WTC11 (cell line): ENCODE results near the gene IL17RE. TPM values are rescaled to one million over a fixed set of nuclear protein-coding genes. Genes with fewer than 3 reads are reported as not detected.

Source experiments
- ATAC-seq: fragments of 200-7000 bp; cut with Tn5 transposase; 2 replicates; pipeline ENCODE4 v1.10.0; 2021; ENCODE audit warnings: mild to moderate bottlenecking, moderate library complexity
- CTCF ChIA-PET: fragments of 300-600 bp; sonication (Branson Sonifier 250); formaldehyde crosslinking; loops from one replicate; lab custom pipeline; 2021; ENCODE audit warnings: antibody characterized with exemption; lab: Charles Lee
- POLR2A ChIA-PET: fragments of 350-600 bp; sonication (Branson Sonifier 250); formaldehyde crosslinking; loops from one replicate; lab custom pipeline; 2021; ENCODE audit warnings: antibody characterized with exemption; lab: Charles Lee
- DNase-seq: peaks from one replicate; pipeline ENCODE4 v3.0.0; 2021; ENCODE audit warnings: low spot score
- H3K27ac Mint-ChIP-seq: 2 replicates; pipeline ENCODE4 v1.8.0; 2021; ENCODE audit warnings: mixed read lengths
- H3K27me3 Mint-ChIP-seq: 2 replicates; pipeline ENCODE4 v1.8.0; 2021; ENCODE audit warnings: low read depth, mild to moderate bottlenecking, moderate library complexity, mixed read lengths
- H3K36me3 Mint-ChIP-seq: 2 replicates; pipeline ENCODE4 v1.8.0; 2021; ENCODE audit warnings: mixed read lengths
- H3K4me1 Mint-ChIP-seq: 2 replicates; pipeline ENCODE4 v1.8.0; 2022; ENCODE audit warnings: mixed read lengths
- H3K4me3 Mint-ChIP-seq: 2 replicates; pipeline ENCODE4 v1.8.0; 2021; ENCODE audit warnings: mild to moderate bottlenecking, moderate library complexity, mixed read lengths
- H3K9me3 Mint-ChIP-seq: 2 replicates; pipeline ENCODE4 v1.8.0; 2021; ENCODE audit warnings: mixed read lengths
- ATF1 ChIP-seq: sonication (generic); formaldehyde crosslinking; IDR thresholded peaks from 2 replicates; pipeline ENCODE4 v1.8.1; 2023; ENCODE audit warnings: mild to moderate bottlenecking, moderate library complexity, missing genetic modification reagents
- CTCF ChIP-seq: fragments of 200-600 bp; IDR thresholded peaks from 2 replicates; pipeline ENCODE4 v1.8.0; 2022; ENCODE audit warnings: antibody characterized with exemption
- E2F4 ChIP-seq: sonication (generic); formaldehyde crosslinking; IDR thresholded peaks from 2 replicates; pipeline ENCODE4 v1.8.1; 2022; ENCODE audit warnings: low read depth, mild to moderate bottlenecking, moderate library complexity, missing genetic modification reagents, borderline replicate concordance
- GRHL2 ChIP-seq: fragments of 250-450 bp; sonication (Bioruptor Pico); IDR thresholded peaks from 2 replicates; pipeline ENCODE4 v1.8.0; 2022; ENCODE audit warnings: mild to moderate bottlenecking, moderate library complexity; ENCODE audit not compliant: insufficient replicate concordance, severe bottlenecking
- HMGA2 ChIP-seq: fragments of 250-450 bp; sonication (Bioruptor Pico); IDR thresholded peaks from 2 replicates; pipeline ENCODE4 v1.4.0; 2021; ENCODE audit warnings: mild to moderate bottlenecking, moderate library complexity
- JAZF1 ChIP-seq: fragments of 250-450 bp; sonication (Bioruptor Pico); IDR thresholded peaks from 2 replicates; pipeline ENCODE4 v1.9.0; 2021; ENCODE audit warnings: moderate library complexity, mild to moderate bottlenecking, inconsistent platforms
- MAX ChIP-seq: sonication (generic); formaldehyde crosslinking; IDR thresholded peaks from 2 replicates; pipeline ENCODE4 v1.8.0; 2022; ENCODE audit warnings: mild to moderate bottlenecking, missing genetic modification reagents
- NR1H2 ChIP-seq: sonication (generic); formaldehyde crosslinking; IDR thresholded peaks from 2 replicates; pipeline ENCODE4 v1.9.0; 2021; ENCODE audit warnings: mild to moderate bottlenecking, moderate library complexity, missing genetic modification reagents
- RELA ChIP-seq: sonication (generic); formaldehyde crosslinking; IDR thresholded peaks from 2 replicates; pipeline ENCODE4 v1.8.1; 2022; ENCODE audit warnings: missing genetic modification reagents, mild to moderate bottlenecking, borderline replicate concordance
- SOX15 ChIP-seq: fragments of 250-450 bp; sonication (Bioruptor Pico); IDR thresholded peaks from 2 replicates; pipeline ENCODE4 v1.9.0; 2021; ENCODE audit warnings: mild to moderate bottlenecking
- SP1 ChIP-seq: sonication (generic); formaldehyde crosslinking; conservative IDR thresholded peaks from 2 replicates; pipeline ENCODE4 v1.8.1; 2022; ENCODE audit warnings: missing genetic modification reagents
- USF1 ChIP-seq: sonication (generic); formaldehyde crosslinking; IDR thresholded peaks from 2 replicates; pipeline ENCODE4 v1.8.0; 2022; ENCODE audit warnings: mild to moderate bottlenecking, missing genetic modification reagents
- USF2 ChIP-seq: sonication (generic); formaldehyde crosslinking; IDR thresholded peaks from 2 replicates; pipeline ENCODE4 v1.8.1; 2023; ENCODE audit warnings: mild to moderate bottlenecking, missing genetic modification reagents, moderate library complexity
- ZBTB21 ChIP-seq: sonication (generic); formaldehyde crosslinking; IDR thresholded peaks from 2 replicates; pipeline ENCODE4 v1.8.1; 2023; ENCODE audit warnings: mild to moderate bottlenecking, missing genetic modification reagents, borderline replicate concordance
- ZBTB43 ChIP-seq: sonication (generic); formaldehyde crosslinking; IDR thresholded peaks from 2 replicates; pipeline ENCODE4 v1.8.1; 2023; ENCODE audit warnings: mild to moderate bottlenecking, missing genetic modification reagents
- ZNF671 ChIP-seq: fragments of 250-450 bp; sonication (Bioruptor Pico); IDR thresholded peaks from 2 replicates; pipeline ENCODE4 v1.8.0; 2021; ENCODE audit warnings: mild to moderate bottlenecking
- ZSCAN18 ChIP-seq: fragments of 250-450 bp; sonication (Bioruptor Pico); IDR thresholded peaks from 2 replicates; pipeline ENCODE4 v2.1.2; 2022; ENCODE audit warnings: mild to moderate bottlenecking, moderate library complexity
- total RNA-seq: library from RNA; stranded (reverse); gene quantifications from 3 replicates; pipeline ENCODE4 v1.2.3, GENCODE V29; 2021

The IL17RE gene
- total RNA-seq, 1 experiment from 2014 or later: 4.2 TPM

- ChIA-PET POLR2A (interaction anchor here (1.2 kb wide), 1 partner anchor 9 kb away, joined by 4 read pairs; the partner anchor contains the start of gene CRELD1), CTCF (interaction anchor here (3.8 kb wide), 1 partner anchor 10 kb away, joined by 23 read pairs; the partner anchor contains the start of gene CRELD1)
- Mint-ChIP-seq H3K27me3 (no peaks in the 10 kb centered on the region; the same call in 1 of the 2 replicates), H3K4me3 (no peak overlapping the region), H3K9me3 (peaks cover 3% of the 10 kb centered on the region; the same call in 1 of the 2 replicates), H3K27ac (no peak overlapping the region), H3K36me3 (peaks cover 21% of the 10 kb centered on the region), H3K4me1 (peaks cover 2% of the 10 kb centered on the region; the same call in 1 of the 2 replicates)
- DNase-seq (no peak), ATAC-seq (no peak)
- no peak for TF ChIP-seq CTCF
- TF ChIP-seq NR1H2 (CRISPR knock-in tag): no peak
- no peak for TF ChIP-seq E2F4 (CRISPR knock-in tag)
- no peak for TF ChIP-seq SOX15 (CRISPR knock-in tag)
- no peak for TF ChIP-seq GRHL2 (CRISPR knock-in tag)
- TF ChIP-seq ZBTB43: no peak
- no peak for TF ChIP-seq SP1
- TF ChIP-seq USF2 (CRISPR knock-in tag): no peak
- TF ChIP-seq USF1 (CRISPR knock-in tag): no peak
- TF ChIP-seq ZNF671 (CRISPR knock-in tag): no peak
- TF ChIP-seq HMGA2 (CRISPR knock-in tag): no peak
- TF ChIP-seq ZBTB21: no peak
- TF ChIP-seq ZSCAN18: no peak
- TF ChIP-seq JAZF1: no peak
- TF ChIP-seq RELA (CRISPR knock-in tag): no peak
These were observed 39.5 kb downstream of the IL17RE start for GRCh38 chr3:9942164-9942563.

- H3K36me3 Mint-ChIP-seq: peaks cover 15% of the 10 kb centered on the region
- DNase-seq: no peak
- POLR2A ChIA-PET: interaction anchor here (0.6 to 1.2 kb wide), 2 partner anchors 10 to 133 kb away, joined by 3 to 4 read pairs; partner anchors contain the start of gene CRELD1
- no peaks in the 10 kb centered on the region; the same call in 1 of the 2 replicates for H3K27me3 Mint-ChIP-seq
- TF ChIP-seq ATF1 (CRISPR knock-in tag) (no peak), E2F4 (CRISPR knock-in tag) (no peak), ZSCAN18 (no peak), MAX (CRISPR knock-in tag) (no peak)
- CTCF ChIA-PET: interaction anchor here (3.8 kb wide), 1 partner anchor 11 kb away, joined by 23 read pairs; the partner anchor contains the start of gene CRELD1
- H3K4me3 Mint-ChIP-seq: no peak overlapping the region
- peaks cover 3% of the 10 kb centered on the region; the same call in 1 of the 2 replicates for H3K9me3 Mint-ChIP-seq
- H3K27ac Mint-ChIP-seq: no peak overlapping the region
- H3K4me1 Mint-ChIP-seq: peaks cover 2% of the 10 kb centered on the region; the same call in 1 of the 2 replicates
- ATAC-seq: no peak
These were observed 40.5 kb downstream of the IL17RE start for GRCh38 chr3:9942934-9943690.
